ENCODE measurements around the gene RMC1. TPM values are rescaled to one million over a fixed set of nuclear protein-coding genes. Genes with fewer than 3 reads are reported as not detected.

The RMC1 gene
- total RNA-seq, 1 experiment from 2014 or later = 12.9 TPM

GRCh38 chr18:23547306-23547705 is 44.0 kb downstream of the RMC1 start:
- no peaks in the 10 kb centered on the region for H3K9me3 Mint-ChIP-seq (ENCODE audit: unreplicated experiment)
- no peak overlapping the region for H3K27ac Mint-ChIP-seq (ENCODE audit: unreplicated experiment)
- no peaks in the 10 kb centered on the region for H3K9me3 ChIP-seq
- ChIA-PET CTCF (no interaction called here), POLR2A (no interaction called here)
- no peak for DNase-seq
- no peak overlapping the region for H3K4me3 Mint-ChIP-seq (ENCODE audit: unreplicated experiment)
- no peaks in the 10 kb centered on the region for H3K4me1 ChIP-seq
- no peak overlapping the region for H3K4me3 ChIP-seq (ENCODE audit: low read depth, low read length)
- no peak for TF ChIP-seq CTCF (IDR thresholded peaks at IDR 0.05; ENCODE audit: insufficient read depth in 1 of 2, low read depth in 1 of 2, low read length in 1 of 2, severe bottlenecking in 1 of 2, unreplicated experiment in 1 of 2)
- H3K4me1 Mint-ChIP-seq (ENCODE audit: low read depth, unreplicated experiment) = peaks cover 7% of the 10 kb centered on the region
- no peaks in the 10 kb centered on the region for H3K27me3 ChIP-seq (replicated peaks; ENCODE audit: control insufficient read depth, insufficient read depth, low read length)
- intact Hi-C loops (cut with micrococcal nuclease; ENCODE audit: unreplicated experiment) = no loop called here
- H3K36me3 ChIP-seq (ENCODE audit: control insufficient read depth, insufficient read depth, low read length) = no peaks in the 10 kb centered on the region
- no TSS peak for BruUV-seq (replicated peaks)
- H3K27me3 Mint-ChIP-seq (ENCODE audit: insufficient read depth, unreplicated experiment) = no peaks in the 10 kb centered on the region
- peaks cover 47% of the 10 kb centered on the region for H3K36me3 Mint-ChIP-seq (ENCODE audit: insufficient read depth, unreplicated experiment)

DNA sequence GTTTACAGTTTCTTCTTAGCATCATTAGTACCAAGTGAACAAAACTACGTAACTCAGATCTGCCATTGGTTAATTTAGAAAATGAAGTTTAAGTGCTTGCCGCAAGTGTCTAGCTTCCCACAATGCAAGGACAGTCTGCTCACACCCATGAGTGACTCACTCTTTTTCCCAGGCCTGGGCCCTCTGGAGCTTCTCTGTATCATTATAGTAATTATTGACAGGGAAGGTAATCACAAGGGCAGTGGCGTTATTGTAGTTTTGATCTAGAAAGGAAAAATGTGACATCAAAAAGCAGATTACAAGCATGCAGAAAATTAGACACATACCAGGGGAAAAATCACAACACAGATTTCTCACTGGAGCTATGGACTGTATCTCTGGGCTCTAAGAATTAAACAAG is 44.5 kb downstream of the RMC1 start:
- Histone ChIP-seq H3K9me3 (no peaks in the 10 kb centered on the region), H3K4me1 (no peaks in the 10 kb centered on the region), H3K36me3 (ENCODE audit: control insufficient read depth, insufficient read depth, low read length) (no peaks in the 10 kb centered on the region), H3K27me3 (replicated peaks; ENCODE audit: control insufficient read depth, insufficient read depth, low read length) (no peaks in the 10 kb centered on the region), H3K4me3 (ENCODE audit: low read depth, low read length) (no peak overlapping the region)
- BruUV-seq (replicated peaks) = no TSS peak
- POLR2A ChIA-PET = no interaction called here
- H3K4me1 Mint-ChIP-seq (ENCODE audit: low read depth, unreplicated experiment) = peaks cover 7% of the 10 kb centered on the region
- no peaks in the 10 kb centered on the region for H3K27me3 Mint-ChIP-seq (ENCODE audit: insufficient read depth, unreplicated experiment)
- H3K27ac Mint-ChIP-seq (ENCODE audit: unreplicated experiment) = no peak overlapping the region
- CTCF ChIA-PET = no interaction called here
- no peaks in the 10 kb centered on the region for H3K9me3 Mint-ChIP-seq (ENCODE audit: unreplicated experiment)
- no peak for TF ChIP-seq CTCF (IDR thresholded peaks at IDR 0.05; ENCODE audit: insufficient read depth in 1 of 2, low read depth in 1 of 2, low read length in 1 of 2, severe bottlenecking in 1 of 2, unreplicated experiment in 1 of 2)
- H3K36me3 Mint-ChIP-seq (ENCODE audit: insufficient read depth, unreplicated experiment) = peaks cover 47% of the 10 kb centered on the region
- intact Hi-C loops (cut with micrococcal nuclease; ENCODE audit: unreplicated experiment) = no loop called here
- no peak overlapping the region for H3K4me3 Mint-ChIP-seq (ENCODE audit: unreplicated experiment)
- no peak for DNase-seq

GRCh38 chr18:23548275-23548674 is 45.0 kb downstream of the RMC1 start:
- no peak overlapping the region for H3K4me3 Mint-ChIP-seq (ENCODE audit: unreplicated experiment)
- no peak for DNase-seq
- Histone ChIP-seq H3K4me3 (ENCODE audit: low read depth, low read length) (no peak overlapping the region), H3K9me3 (no peaks in the 10 kb centered on the region), H3K27me3 (replicated peaks; ENCODE audit: control insufficient read depth, insufficient read depth, low read length) (no peaks in the 10 kb centered on the region), H3K4me1 (no peaks in the 10 kb centered on the region), H3K36me3 (ENCODE audit: control insufficient read depth, insufficient read depth, low read length) (no peaks in the 10 kb centered on the region)
- H3K9me3 Mint-ChIP-seq (ENCODE audit: unreplicated experiment) = no peaks in the 10 kb centered on the region
- peaks cover 7% of the 10 kb centered on the region for H3K4me1 Mint-ChIP-seq (ENCODE audit: low read depth, unreplicated experiment)
- peaks cover 47% of the 10 kb centered on the region for H3K36me3 Mint-ChIP-seq (ENCODE audit: insufficient read depth, unreplicated experiment)
- no peak for TF ChIP-seq CTCF (IDR thresholded peaks at IDR 0.05; ENCODE audit: insufficient read depth in 1 of 2, low read depth in 1 of 2, low read length in 1 of 2, severe bottlenecking in 1 of 2, unreplicated experiment in 1 of 2)
- ChIA-PET POLR2A (no interaction called here), CTCF (no interaction called here)
- H3K27me3 Mint-ChIP-seq (ENCODE audit: insufficient read depth, unreplicated experiment) = no peaks in the 10 kb centered on the region
- no TSS peak for BruUV-seq (replicated peaks)
- no peak overlapping the region for H3K27ac Mint-ChIP-seq (ENCODE audit: unreplicated experiment)
- intact Hi-C loops (cut with micrococcal nuclease; ENCODE audit: unreplicated experiment) = no loop called here

Measured in Caco-2 (cell line).